GM19193 (cell line): Measurements from ENCODE around the gene CLRN1.

Experiments used
- POLR2A ChIP-seq: IDR thresholded peaks from 4 replicates; pipeline ENCODE4 v1.6.1; 2011; ENCODE audit not compliant: insufficient read depth, insufficient read length; ENCODE audit errors: extremely low read depth

The CLRN1 gene

GRCh38 chr3:150996731-150997130 lies 24.2 kb upstream of the CLRN1 start:
- TF ChIP-seq POLR2A, result no peak

DNA sequence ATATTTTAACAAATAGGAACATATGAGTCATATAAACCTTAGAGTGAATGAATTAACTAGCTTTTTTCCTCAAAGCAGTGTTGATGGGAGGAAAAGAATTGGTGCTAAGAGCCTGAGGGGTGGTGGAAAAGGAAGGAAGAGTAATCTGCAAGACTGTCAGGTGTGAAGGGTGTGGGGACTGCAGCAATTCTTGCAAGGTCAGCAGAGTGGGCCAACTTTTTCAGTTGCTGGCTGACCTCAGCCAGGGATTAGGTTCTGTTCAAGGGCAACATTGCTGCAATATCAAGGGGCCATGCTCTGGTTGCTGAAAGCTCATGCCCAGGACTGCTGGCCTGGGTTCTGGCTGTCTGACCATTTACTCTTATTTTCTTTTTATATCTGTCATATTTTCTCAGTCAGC lies 23.0 kb upstream of the CLRN1 start:
- TF ChIP-seq POLR2A, result no peak

- no peak for TF ChIP-seq POLR2A
Measured at GRCh38 chr3:150989208-150989607, 16.7 kb upstream of the CLRN1 start.

DNA sequence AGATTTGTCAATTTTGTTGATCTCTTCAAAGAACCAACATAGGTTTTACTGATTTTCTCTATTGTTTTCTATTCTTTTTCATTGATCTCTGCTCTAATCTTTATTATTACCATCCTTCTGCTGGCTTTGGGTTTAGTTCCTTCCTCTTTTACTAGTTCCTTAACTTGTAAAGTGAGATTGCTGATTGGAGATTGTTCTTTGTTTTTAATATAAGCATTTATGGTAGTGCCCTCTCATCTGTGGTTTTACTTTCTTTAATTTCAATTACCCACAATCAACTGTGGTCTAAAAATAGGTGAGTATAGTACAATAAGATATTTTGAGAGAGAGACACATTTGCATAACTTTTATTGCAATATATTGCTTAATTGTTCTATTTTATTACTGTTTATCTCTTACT lies 13.2 kb upstream of the CLRN1 start:
- no peak for TF ChIP-seq POLR2A

DNA sequence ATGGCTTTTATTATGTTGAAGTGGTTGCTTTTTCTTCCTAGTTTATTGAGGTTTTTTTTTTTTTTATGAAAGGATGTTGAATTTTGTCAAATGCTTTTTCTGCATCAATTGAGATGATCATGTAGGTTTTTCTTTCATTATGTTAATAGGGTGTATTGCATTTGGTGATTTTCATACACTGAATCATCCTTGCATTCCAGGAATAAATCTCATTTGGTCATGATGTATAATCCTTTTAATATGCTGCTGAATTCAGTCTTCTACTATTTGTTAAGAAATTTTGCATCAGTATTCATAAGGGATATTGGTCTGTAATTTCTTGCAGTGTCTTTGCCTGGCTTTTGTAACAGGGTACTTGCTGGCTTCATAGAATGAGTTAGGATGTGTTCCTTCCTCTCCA lies 11.5 kb upstream of the CLRN1 start:
- TF ChIP-seq POLR2A, result no peak

DNA sequence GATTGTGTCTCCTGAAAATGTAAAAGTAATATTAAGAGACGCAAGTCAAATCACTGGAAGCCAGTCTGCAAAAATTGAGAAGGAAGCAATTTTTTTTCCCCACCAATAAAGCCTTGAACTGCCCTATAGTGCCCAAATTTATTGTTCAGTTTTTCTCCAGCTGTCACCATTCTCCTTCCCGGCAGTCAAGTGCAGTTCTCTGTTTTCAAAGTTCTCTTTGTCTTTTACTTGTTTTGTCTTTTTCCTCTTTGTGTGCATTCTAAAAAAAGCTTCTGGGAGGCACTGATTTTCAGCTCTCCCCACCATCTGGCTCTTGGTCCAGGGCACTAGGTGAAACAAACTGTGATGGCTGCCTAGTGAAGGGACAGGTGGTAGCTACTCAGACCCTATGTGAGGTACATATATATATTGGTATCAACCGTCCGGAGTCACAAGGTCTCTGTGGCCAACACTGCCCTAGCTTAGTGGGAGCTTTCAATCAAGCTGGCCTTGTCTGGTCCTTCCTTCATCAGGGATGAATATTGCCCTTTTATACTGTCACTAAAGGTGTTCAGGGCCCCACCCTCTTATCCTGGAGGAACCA lies 6.1 kb upstream of the CLRN1 start:
- TF ChIP-seq POLR2A, result no peak

DNA sequence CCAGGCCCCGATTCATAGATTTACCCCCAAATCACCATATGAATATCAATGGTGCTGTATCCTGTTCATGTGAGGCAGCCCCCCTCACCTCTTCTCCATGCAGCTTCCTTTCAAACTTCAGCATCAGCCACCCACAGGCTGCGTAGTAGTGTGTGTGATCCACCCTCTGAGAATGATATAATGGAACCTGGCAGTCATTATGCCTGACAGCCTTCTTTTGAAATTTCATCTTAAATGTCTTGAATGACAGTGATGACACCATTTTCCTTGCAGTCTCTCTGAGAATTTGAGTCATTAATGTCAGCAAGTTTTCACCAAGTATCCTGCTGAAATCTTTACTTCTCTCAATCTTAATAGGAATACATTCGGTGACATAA lies 3.5 kb upstream of the CLRN1 start:
- TF ChIP-seq POLR2A, result no peak

DNA sequence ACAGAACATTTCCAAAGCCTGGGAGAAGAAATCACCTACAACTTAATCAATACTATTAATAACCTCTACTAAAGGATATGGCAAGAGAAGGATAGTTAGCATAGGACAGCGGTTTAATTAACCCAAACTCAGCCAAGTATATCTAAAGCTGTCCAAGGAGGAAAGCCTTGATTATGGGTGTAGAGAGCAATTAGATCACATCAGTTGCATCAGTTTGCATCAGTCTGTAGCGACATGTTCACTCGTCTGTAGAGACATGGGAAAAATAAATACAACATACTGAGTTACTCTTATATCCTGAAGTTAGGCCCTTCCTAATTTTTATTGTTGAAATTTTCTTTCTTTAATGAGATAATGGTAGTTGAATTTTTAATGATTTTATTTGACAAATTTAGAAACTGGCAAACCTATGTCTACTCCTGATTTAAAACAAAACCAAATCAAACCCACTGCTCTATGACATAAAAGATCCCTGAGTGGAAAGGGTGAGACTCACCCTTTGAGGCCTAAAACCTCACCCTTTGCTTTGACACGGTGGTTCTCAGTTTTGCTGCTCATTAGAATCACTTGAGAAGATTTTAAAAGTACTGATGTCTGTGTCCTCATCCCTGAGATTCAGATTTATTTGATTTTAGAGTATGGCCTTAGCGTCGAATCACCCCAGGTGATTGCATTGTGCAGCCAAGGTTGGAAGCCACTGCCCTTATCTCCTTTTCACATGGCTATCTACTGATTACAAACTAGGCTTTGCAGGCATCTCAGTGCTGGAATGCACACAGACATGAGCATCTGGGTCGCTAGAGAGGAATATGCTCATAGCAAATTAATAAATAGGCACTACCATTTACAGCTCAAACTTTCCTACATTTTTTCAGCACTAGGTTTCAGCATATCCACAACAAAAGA lies 2.8 kb upstream of the CLRN1 start:
- no peak for TF ChIP-seq POLR2A

GRCh38 chr3:150970665-150971324 lies 1.7 kb downstream of the CLRN1 start:
- no peak for TF ChIP-seq POLR2A

DNA sequence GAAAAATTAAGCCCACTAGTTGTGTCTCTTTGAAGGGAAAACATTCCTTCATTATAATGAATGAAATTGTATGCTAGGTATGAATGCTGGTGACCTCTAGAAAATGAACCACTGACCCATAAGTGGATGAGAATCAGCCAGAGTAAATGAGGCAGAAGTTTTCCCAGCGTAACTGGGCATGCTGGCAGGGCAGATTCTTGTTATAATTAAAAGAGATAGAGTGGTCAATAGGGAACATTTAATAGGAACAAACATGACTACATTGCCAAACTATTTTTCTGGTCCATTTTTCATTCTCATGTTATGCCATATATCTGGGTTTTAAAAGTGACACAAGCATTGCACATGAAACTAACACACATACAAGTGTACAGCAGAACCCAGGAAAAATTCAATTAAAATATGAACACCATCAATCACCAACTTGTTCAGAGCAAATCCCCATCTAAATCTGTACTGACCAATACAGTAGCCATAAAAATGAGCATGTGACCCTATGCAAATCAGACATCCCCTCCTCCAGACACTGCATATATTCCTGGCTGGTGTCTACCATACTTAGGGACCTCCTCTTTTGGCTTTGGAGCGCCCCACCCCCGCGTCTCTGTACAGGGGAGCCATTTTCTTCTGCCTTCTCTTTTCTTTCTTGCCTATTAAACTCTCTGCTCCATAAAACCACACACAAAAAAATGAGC lies 4.0 kb downstream of the CLRN1 start:
- TF ChIP-seq POLR2A, result no peak

DNA sequence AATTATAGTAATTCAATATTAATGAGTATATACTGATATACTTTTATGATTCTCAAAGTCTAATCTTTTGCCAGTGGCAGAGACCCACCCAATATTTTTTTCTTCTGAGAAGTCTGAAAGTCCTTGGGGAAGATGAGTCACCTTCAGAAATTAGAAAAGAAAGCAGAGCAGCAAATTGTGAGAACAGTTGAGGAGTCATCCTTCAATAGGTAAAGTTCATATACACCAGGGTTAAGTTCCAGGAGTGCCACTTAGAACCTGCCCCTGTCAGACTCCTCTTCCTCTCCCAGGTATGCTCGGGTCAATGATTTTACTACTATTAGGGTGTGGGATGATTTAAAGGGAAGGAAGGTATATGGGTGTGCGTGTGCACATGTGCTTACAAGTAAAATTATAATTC lies 7.1 kb downstream of the CLRN1 start:
- TF ChIP-seq POLR2A, result no peak

DNA sequence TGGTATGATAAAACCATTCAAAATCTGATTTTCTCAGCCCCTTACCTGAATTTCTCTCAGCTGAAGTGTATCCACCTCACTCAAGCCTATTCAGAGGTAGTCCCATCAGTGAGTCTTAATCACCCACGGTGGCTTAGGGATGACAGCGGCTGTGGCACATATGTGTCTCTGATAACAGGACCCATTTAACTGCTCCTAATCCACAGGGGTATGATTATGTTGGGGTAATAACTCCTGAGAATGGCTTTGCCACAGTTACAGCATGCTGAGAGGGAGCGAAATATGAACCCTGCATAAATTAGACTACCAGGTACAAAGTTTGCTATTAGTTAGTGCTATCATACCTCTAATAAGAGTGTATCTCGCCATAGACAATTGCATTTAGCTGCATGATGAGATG lies 10.6 kb downstream of the CLRN1 start:
- TF ChIP-seq POLR2A, result no peak

GRCh38 chr3:150960708-150961684 lies 11.5 kb downstream of the CLRN1 start:
- no peak for TF ChIP-seq POLR2A

DNA sequence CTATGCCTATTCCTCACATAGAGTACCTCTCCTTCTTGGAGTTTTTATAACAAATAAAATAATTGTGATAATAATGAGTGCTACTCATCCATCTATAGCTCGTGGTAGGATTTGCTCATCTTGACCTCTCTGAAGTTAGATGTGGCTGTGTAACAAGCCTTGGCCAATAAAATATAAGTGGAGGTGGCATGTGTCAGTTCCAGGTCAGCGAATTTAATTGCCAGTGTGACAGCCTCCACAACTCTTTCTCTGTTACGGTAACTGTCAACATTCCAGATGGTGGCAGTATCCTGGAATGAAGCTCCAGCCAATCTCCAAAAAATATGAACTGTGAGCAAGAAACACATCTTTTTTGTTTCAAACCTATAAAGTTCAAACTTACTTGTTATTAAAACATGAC lies 13.8 kb downstream of the CLRN1 start:
- no peak for TF ChIP-seq POLR2A
